ENCODE measurements around the gene ANKRD1.

Gene ANKRD1

GRCh38 chr10:90939116-90939515, 18.2 kb upstream of the ANKRD1 start:
- H3K4me3 ChIP-seq (ENCODE audit: low read depth, low read length): no peak overlapping the region
- no peaks in the 10 kb centered on the region for H3K27me3 ChIP-seq (replicated peaks)
- no peaks in the 10 kb centered on the region for H3K36me3 ChIP-seq (replicated peaks)
- in situ Hi-C loops (cut with HindIII; ENCODE audit: low pct_ligation_motif_present, low sequenced_read_pairs): no loop called here
- DNase-seq: no peak
- no peak for TF ChIP-seq CTCF (IDR thresholded peaks at IDR 0.05; ENCODE audit: low read depth, low read length, missing control alignments)
- H3K27ac ChIP-seq: no peak overlapping the region

- in situ Hi-C loops (cut with HindIII; ENCODE audit: low pct_ligation_motif_present, low sequenced_read_pairs): no loop called here
- H3K27me3 ChIP-seq (replicated peaks): no peaks in the 10 kb centered on the region
- H3K36me3 ChIP-seq (replicated peaks): no peaks in the 10 kb centered on the region
- DNase-seq: no peak
- TF ChIP-seq CTCF (IDR thresholded peaks at IDR 0.05; ENCODE audit: low read depth, low read length, missing control alignments): no peak
- H3K27ac ChIP-seq: no peak overlapping the region
- H3K4me3 ChIP-seq (ENCODE audit: low read depth, low read length): no peak overlapping the region
Measured at GRCh38 chr10:90937645-90938258, 16.9 kb upstream of the ANKRD1 start.

GRCh38 chr10:90936276-90936659, 15.4 kb upstream of the ANKRD1 start:
- in situ Hi-C loops (cut with HindIII; ENCODE audit: low pct_ligation_motif_present, low sequenced_read_pairs): no loop called here
- no peaks in the 10 kb centered on the region for H3K36me3 ChIP-seq (replicated peaks)
- H3K4me3 ChIP-seq (ENCODE audit: low read depth, low read length): no peak overlapping the region
- DNase-seq: no peak
- no peaks in the 10 kb centered on the region for H3K27me3 ChIP-seq (replicated peaks)
- no peak for TF ChIP-seq CTCF (IDR thresholded peaks at IDR 0.05; ENCODE audit: low read depth, low read length, missing control alignments)
- no peak overlapping the region for H3K27ac ChIP-seq

- Histone ChIP-seq H3K36me3 (replicated peaks) (no peaks in the 10 kb centered on the region), H3K4me3 (ENCODE audit: low read depth, low read length) (no peak overlapping the region), H3K27me3 (replicated peaks) (no peaks in the 10 kb centered on the region), H3K27ac (peak overlapping the region; percentile 24)
- in situ Hi-C loops (cut with HindIII; ENCODE audit: low pct_ligation_motif_present, low sequenced_read_pairs): no loop called here
- no peak for TF ChIP-seq CTCF (IDR thresholded peaks at IDR 0.05; ENCODE audit: low read depth, low read length, missing control alignments)
- DNase-seq: no peak
Measured at GRCh38 chr10:90935581-90936275, 14.8 kb upstream of the ANKRD1 start.

- Histone ChIP-seq H3K27ac (peak overlapping the region; percentile 79), H3K4me3 (ENCODE audit: low read depth, low read length) (no peak overlapping the region), H3K27me3 (replicated peaks) (no peaks in the 10 kb centered on the region), H3K36me3 (replicated peaks) (no peaks in the 10 kb centered on the region)
- peak; percentile 96 for DNase-seq
- no peak for TF ChIP-seq CTCF (IDR thresholded peaks at IDR 0.05; ENCODE audit: low read depth, low read length, missing control alignments)
- in situ Hi-C loops (cut with HindIII; ENCODE audit: low pct_ligation_motif_present, low sequenced_read_pairs): no loop called here
Measured at GRCh38 chr10:90930971-90931871, 10.3 kb upstream of the ANKRD1 start.

Data from brain microvascular endothelial cell (primary cell).